OCI-LY1 (cell line): ENCODE results near the gene SERPINB5.

Source experiments
- H2AFZ ChIP-seq: fragments of 200-600 bp; sonication (generic), shearing (Covaris generic); 2 replicates; pipeline ENCODE4 v1.6.0; 2014; ENCODE audit warnings: antibody characterized with exemption, mild to moderate bottlenecking, low read length
- H3F3A ChIP-seq: fragments of 200-600 bp; sonication (generic), shearing (Covaris generic); 2 replicates; pipeline ENCODE4 v1.6.0; 2014; ENCODE audit warnings: mild to moderate bottlenecking, antibody characterized with exemption, low read length, moderate library complexity; ENCODE audit not compliant: insufficient read depth
- H3K27ac ChIP-seq: fragments of 200-600 bp; sonication (generic); 2 replicates; pipeline ENCODE4 v1.5.1; 2014; ENCODE audit warnings: low read length, mixed run types, mild to moderate bottlenecking, low read depth; ENCODE audit not compliant: poor library complexity, severe bottlenecking
- H3K27me3 ChIP-seq: fragments of 200-600 bp; sonication (generic); 2 replicates; pipeline ENCODE4 v1.6.0; 2014; ENCODE audit warnings: antibody characterized with exemption, mild to moderate bottlenecking, low read length, moderate library complexity; ENCODE audit not compliant: insufficient read depth
- H3K36me3 ChIP-seq: fragments of 200-600 bp; sonication (generic); 2 replicates; pipeline ENCODE4 v1.6.1; 2014; ENCODE audit warnings: mild to moderate bottlenecking, antibody characterized with exemption, low read length, moderate library complexity, mixed read lengths; ENCODE audit not compliant: insufficient read depth
- H3K4me1 ChIP-seq: fragments of 200-600 bp; sonication (generic); 2 replicates; pipeline ENCODE4 v1.5.1; 2014; ENCODE audit warnings: mild to moderate bottlenecking, low read length, moderate library complexity; ENCODE audit not compliant: insufficient read depth, severe bottlenecking
- H3K4me2 ChIP-seq: fragments of 200-600 bp; sonication (generic), shearing (Covaris generic); 2 replicates; pipeline ENCODE4 v1.6.1; 2014; ENCODE audit warnings: low read length
- H3K4me3 ChIP-seq: fragments of 200-600 bp; sonication (generic); 2 replicates; pipeline ENCODE4 v1.5.1; 2014; ENCODE audit warnings: low read length, low read depth, mild to moderate bottlenecking, mixed read lengths; ENCODE audit not compliant: poor library complexity, severe bottlenecking
- H3K79me2 ChIP-seq: fragments of 200-600 bp; shearing (Covaris generic); 2 replicates; pipeline ENCODE4 v1.6.1; 2016; ENCODE audit warnings: mixed run types, low read length, mixed read lengths; ENCODE audit not compliant: insufficient read depth
- H3K9ac ChIP-seq: fragments of 200-600 bp; sonication (generic), shearing (Covaris generic); 2 replicates; pipeline ENCODE4 v1.6.1; 2014; ENCODE audit warnings: mild to moderate bottlenecking, low read length, mixed read lengths
- H3K9me2 ChIP-seq: fragments of 200-600 bp; sonication (generic), shearing (Covaris generic); 2 replicates; pipeline ENCODE4 v1.6.1; 2014; ENCODE audit warnings: low read depth, mild to moderate bottlenecking, low read length, mixed read lengths
- H3K9me3 ChIP-seq: fragments of 200-600 bp; shearing (Covaris generic); 2 replicates; pipeline ENCODE4 v1.6.1; 2014; ENCODE audit warnings: low read length, mixed read lengths
- H4K20me1 ChIP-seq: fragments of 200-600 bp; sonication (generic), shearing (Covaris generic); 2 replicates; pipeline ENCODE4 v1.6.0; 2016; ENCODE audit warnings: mild to moderate bottlenecking, low read length; ENCODE audit not compliant: insufficient read depth
- CTCF ChIP-seq: fragments of 200-600 bp; sonication (generic), shearing (Covaris generic); IDR thresholded peaks from 2 replicates; pipeline ENCODE4 v1.5.1; 2017; ENCODE audit warnings: mild to moderate bottlenecking, antibody characterized with exemption, low read length, moderate library complexity, mixed read lengths
- EZH2 ChIP-seq: fragments of 200-600 bp; sonication (generic), shearing (Covaris generic); IDR thresholded peaks from 2 replicates; pipeline ENCODE4 v1.8.0; 2017; ENCODE audit warnings: borderline replicate concordance, mixed run types, mild to moderate bottlenecking, antibody characterized with exemption, low read length, moderate library complexity, mixed read lengths

SERPINB5 gene

GRCh38 chr18:63542069-63542468 lies 65.3 kb downstream of the SERPINB5 start, which contains the start of gene SERPINB12:
SERPINB12 (plus strand) TSS chr18:63542369; CDS start chr18:63556160, 13,791 bp downstream.
- Histone ChIP-seq H2AFZ (no peak within 1 kb of the TSS), H3F3A (no peaks in the 10 kb centered on the region), H3K9ac (no peak within 1 kb of the TSS), H3K4me2 (no peak within 1 kb of the TSS), H4K20me1 (no peaks in the 10 kb centered on the region), H3K36me3 (no peaks in the 10 kb centered on the region), H3K27me3 (no peaks in the 10 kb centered on the region), H3K4me1 (no peaks in the 10 kb centered on the region), H3K4me3 (no peak within 1 kb of the TSS), H3K27ac (no peak within 1 kb of the TSS), H3K79me2 (no peaks in the 10 kb centered on the region), H3K9me3 (no peaks in the 10 kb centered on the region), H3K9me2 (no peaks in the 10 kb centered on the region)
- TF ChIP-seq EZH2 (no peak), CTCF (no peak)

GRCh38 chr18:63544017-63544416 lies 67.3 kb downstream of the SERPINB5 start:
- TF ChIP-seq CTCF (no peak), EZH2 (no peak)
- no peak overlapping the region for H3K4me3 ChIP-seq
- no peaks in the 10 kb centered on the region for H3F3A ChIP-seq
- no peak overlapping the region for H2AFZ ChIP-seq
- H3K36me3 ChIP-seq = no peaks in the 10 kb centered on the region
- H3K9me2 ChIP-seq = no peaks in the 10 kb centered on the region; the same call in 1 of the 2 replicates
- H3K27ac ChIP-seq = no peak overlapping the region
- no peaks in the 10 kb centered on the region for H4K20me1 ChIP-seq
- H3K27me3 ChIP-seq = 0 out of 2 replicates have a peak, but pooled peaks cover 4% of the 10 kb centered on the region
- no peaks in the 10 kb centered on the region for H3K4me1 ChIP-seq
- H3K79me2 ChIP-seq = no peaks in the 10 kb centered on the region
- no peak overlapping the region for H3K9ac ChIP-seq
- H3K9me3 ChIP-seq = no peaks in the 10 kb centered on the region
- no peak overlapping the region for H3K4me2 ChIP-seq

- Histone ChIP-seq H3K9me3 (no peaks in the 10 kb centered on the region), H3K4me3 (no peak overlapping the region), H2AFZ (no peak overlapping the region), H3F3A (no peaks in the 10 kb centered on the region), H3K9ac (no peak overlapping the region), H3K4me1 (no peaks in the 10 kb centered on the region), H3K27me3 (0 out of 2 replicates have a peak, but pooled peaks cover 4% of the 10 kb centered on the region), H3K27ac (no peak overlapping the region), H4K20me1 (no peaks in the 10 kb centered on the region), H3K9me2 (no peaks in the 10 kb centered on the region; the same call in 1 of the 2 replicates), H3K79me2 (no peaks in the 10 kb centered on the region), H3K4me2 (no peak overlapping the region), H3K36me3 (no peaks in the 10 kb centered on the region)
- no peak for TF ChIP-seq EZH2
- no peak for TF ChIP-seq CTCF
Measured at GRCh38 chr18:63545000-63545399, 68.2 kb downstream of the SERPINB5 start.
